GM21381 (cell line): Measurements from ENCODE around the gene ZNF738.
A peak's percentile ranks its signal among the peaks of the same experiment; 100 is the strongest.
"Not testable (repeated sequence)": the region's sequence is repeated elsewhere in the genome, so short reads cannot be mapped to it uniquely, and the experiment has no call there.

Experiments
- ATAC-seq: cut with Tn5 transposase; IDR thresholded peaks from one replicate; pipeline ENCODE4 v1.9.1; 2021; ENCODE audit warnings: mild to moderate bottlenecking, moderate library complexity; ENCODE audit not compliant: unreplicated experiment

ZNF738 gene

DNA sequence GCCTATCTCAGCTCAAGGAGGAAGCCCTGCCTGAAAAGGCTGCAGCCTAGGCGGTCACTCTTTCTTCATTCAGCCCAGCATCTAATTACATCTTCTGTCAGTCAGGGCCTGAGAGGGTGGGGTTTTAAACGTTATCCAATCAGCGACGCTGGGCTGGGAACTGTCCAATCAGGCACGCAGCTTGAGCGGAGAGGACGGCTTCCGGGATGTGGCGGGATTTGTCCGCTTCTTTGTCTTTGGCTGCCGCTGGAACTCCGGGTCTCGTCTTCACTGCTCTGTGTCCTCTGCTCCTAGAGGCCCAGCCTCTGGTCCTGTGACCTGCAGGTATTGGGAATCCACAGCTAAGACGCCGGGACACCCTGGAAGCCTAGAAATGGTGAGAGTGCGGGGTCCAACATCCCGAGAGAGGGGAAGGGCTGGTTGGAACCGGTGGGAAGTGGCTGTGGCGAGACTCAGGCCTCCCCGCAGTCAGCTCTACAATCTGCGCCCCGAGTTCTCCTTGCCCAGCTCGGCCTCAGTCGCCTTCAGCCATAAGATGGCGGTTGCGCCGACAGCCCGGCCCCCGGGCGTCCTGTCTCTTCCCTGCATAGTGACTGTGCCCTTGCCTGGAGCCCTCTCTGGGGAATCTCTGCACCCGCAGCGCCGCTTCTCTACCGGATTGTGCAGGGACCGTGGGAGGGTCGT, at the start of gene ZNF738:
Gene ZNF738 (plus strand): TSS at position 233 of the 684 bp plus-strand sequence. CDS start 141 bp downstream, at position 374.
- peak; percentile 94 for ATAC-seq

DNA sequence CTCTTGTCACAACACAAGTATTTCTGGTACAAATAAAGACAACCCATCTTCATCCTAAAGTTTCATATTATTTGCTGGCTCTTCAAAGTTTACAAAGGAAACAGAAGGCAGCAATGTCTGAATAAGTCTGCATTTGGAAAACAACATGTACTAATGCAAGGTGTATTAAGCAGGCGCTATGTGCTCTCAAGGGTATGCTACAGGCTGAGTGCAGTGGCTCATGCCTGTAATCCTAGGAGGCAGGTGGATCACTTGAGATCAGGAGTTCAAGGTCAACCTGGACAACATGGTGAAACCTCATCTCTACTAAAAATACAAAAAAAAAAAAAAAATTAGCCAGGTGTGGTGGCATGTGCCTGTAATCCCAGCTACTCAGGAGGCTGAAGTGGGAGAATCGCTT, 46.0 kb upstream of the ZNF738 start:
- ATAC-seq = not testable (repeated sequence)

DNA sequence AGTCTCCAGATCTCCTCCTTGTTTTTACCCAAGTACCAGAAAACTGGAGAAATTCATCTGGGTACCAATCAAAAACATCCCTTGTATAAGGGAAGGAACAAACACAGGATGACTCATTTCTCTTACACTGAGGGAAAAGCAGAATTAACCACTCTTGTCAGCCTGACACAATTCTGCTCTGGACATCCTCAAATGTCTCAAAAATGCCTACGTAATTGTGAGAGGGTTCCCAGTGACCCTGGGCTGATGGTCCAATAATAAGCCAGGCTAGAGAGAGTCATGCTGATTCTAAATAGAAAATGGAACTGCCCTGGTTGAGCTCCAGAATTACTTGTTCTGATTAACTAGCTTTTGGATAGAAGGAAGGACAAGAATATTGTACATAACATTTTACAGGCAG, 44.1 kb upstream of the ZNF738 start:
- no peak for ATAC-seq

DNA sequence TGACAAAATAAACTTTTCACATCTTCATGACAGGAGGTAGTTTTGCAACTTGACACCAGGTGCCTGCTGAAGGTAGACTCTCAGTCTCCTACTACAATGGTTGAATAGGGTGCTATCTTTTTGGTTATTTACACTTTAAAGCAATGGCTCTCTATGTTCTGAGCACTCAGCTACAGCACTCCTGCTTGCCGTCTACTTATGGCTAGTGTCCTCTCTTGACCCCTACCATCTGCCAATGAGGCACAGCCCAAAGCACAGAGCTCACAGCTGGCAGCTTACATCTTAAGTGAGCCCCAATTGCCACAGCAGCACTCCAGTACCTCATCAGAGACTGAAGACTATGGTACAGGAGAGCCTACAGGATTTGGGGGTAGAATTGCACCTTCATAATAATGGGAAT, 41.0 kb upstream of the ZNF738 start:
- ATAC-seq = no peak

DNA sequence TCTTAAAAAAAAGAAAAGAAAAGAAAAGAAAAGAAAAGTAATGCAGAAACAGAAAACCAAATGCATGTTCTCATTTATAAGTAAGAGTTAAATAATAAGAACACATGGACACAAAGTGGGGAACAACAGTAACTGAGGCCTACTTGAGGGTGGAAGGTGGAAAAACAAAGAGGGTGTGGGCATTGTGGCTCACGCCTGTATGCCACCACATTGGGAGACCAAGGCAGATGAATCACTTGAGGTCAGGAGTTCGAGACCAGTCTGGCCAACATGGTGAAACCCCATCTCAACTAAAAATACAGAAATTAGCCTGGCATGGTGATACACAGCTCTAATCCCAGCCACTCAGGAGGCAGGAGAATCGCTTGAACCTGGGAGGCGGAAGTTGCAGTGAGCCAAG, 37.7 kb upstream of the ZNF738 start:
- ATAC-seq = no peak

DNA sequence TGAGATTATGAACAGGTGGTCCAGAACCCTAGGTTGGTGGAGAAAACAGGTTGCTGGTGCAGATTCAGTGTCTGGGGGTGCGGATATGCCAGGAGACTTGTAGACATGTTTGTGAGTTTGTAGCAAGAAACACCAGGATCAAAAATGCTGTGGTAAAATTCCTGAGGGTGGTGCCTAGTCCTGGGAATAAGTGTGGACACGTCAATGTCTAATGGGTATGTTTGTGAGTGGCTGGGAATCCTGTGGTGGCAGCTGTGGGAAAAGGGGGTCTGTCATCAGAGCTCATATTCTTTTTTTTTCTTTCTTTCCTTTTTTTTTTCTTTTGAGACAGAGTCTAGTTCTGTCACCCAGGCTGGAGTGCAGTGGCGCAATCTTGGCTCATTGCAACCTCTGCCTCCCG, 36.8 kb upstream of the ZNF738 start:
- no peak for ATAC-seq

DNA sequence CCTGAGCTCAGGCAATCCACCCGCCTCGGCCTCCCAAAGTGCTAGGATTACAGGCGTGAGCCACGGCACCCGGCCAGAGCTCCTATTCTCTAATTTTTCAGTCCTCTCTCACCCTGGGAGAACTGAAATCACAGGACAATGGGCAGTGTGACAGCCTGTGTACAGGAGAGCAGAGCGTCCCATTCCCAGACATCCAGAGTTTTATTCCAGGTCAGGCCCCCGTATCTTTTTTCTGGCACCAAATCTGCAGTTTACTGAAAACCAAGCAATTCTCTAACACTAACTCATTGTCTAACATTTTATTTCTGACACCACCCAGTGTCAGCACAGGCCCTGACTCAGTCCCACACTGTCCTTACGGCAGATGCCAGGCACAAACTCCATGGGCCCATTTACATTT, 36.3 kb upstream of the ZNF738 start:
- ATAC-seq = no peak

DNA sequence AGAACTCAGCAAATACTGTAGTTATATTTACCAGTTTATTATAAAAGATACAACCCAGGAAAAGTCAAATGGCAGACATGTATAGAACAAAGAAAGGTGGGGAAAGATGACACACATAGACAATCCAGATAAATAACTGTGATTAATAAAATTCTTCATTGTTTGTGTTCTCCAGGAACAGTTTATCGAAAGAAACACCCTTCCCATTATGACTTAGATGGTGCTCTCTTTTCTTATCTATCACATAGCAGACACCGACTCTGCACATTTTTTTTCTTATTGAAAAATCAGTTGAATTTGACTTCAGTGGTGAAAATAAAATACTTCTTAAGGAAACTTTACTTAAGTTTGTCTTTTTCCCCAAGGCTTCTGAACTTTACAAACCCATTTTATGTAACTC, 35.8 kb upstream of the ZNF738 start:
- no peak for ATAC-seq

DNA sequence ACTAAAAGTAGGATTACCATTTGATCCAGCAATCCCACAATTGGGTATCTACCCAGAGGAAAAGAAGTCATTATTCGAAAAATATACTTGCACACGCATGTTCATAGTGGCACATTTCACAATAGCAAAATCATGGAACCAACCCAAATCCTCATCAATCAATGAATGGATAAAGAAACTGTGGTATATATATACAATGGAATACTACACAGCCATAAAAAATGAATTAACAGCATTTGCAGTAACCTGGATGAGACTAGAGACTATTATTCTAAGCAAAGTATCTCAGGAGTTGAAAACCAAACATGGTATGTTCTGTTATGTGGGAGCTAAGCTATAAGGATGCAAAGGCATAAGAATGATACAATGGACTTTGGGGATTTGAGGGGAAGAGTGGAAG, 32.6 kb upstream of the ZNF738 start:
- no peak for ATAC-seq

DNA sequence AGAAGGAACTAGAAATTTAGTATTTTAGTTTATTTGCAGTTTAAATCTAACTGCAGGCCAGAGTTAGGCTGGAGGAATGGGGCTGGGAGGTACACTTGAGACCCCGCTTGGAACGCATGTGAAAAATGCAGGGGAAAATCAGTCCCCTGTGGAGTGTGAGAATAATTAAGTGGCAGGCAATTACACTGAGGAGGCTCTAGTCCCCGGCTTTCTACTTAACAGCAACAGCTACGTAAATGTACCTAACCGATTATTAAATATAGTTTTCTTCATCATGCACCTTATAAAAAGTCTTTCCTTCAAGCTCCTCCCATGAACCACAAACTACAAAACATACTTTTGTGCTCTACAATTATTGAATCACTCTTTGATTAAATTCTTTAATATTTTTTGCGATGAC, 30.4 kb upstream of the ZNF738 start:
- ATAC-seq = no peak

DNA sequence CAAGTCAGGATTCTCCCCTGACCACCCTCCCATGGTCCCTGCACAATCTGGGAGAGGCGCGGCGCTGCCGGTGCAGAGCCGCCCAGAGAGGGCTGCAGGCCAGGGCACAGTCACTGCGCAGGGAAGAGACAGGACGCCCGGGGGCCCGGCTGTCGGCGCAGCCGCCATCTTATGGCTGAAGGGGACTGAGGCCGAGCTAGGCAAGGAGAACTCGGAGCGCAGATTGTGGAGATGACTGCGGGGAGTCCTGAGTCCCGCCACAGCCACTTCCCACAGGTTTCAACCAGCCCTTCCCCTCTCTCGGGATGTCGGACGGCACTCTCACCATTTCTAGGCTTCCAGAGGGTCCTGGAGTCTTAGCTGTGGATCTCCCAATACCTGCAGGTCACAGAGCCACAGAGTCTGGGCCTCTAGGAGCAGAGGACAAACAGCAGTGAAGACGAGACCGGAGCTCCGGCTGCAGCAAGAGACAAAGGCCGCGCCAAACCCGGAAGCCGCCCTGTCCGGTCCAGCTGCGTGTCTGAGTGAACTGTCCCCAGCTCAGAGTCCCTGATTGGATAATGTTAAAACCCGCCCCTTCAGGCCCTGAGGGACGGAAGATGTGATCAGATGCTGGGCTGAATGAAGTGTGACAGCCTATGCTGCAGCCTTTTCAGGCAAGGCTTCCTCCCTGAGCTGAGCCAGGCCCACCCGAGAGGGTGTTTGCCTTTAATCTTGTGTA, 29.8 kb upstream of the ZNF738 start, which contains the start of gene ZNF708:
Gene ZNF708 (minus strand): TSS at position 526 of the 721 bp plus-strand sequence. CDS start 198 bp downstream, at position 328.
- peak; percentile 99 for ATAC-seq

DNA sequence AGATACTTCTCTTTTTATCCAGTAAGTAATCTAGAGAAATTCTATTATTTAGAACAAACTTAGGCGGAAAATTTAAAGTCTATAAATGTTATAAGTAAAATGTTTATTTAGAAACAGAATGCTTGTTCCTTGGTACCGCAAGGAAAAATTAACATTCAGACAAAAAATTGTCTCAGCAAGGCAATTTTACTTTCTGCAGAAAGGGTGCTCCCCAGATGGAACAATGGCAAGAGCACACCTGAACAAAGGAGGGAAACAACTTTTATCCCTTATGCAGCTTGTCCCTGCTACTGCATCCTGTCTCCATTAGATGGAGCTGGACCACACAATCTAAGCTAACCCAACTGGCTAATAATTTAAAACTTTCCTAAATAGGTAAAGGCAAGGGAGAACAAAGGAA, 23.1 kb upstream of the ZNF738 start:
- ATAC-seq = no peak

DNA sequence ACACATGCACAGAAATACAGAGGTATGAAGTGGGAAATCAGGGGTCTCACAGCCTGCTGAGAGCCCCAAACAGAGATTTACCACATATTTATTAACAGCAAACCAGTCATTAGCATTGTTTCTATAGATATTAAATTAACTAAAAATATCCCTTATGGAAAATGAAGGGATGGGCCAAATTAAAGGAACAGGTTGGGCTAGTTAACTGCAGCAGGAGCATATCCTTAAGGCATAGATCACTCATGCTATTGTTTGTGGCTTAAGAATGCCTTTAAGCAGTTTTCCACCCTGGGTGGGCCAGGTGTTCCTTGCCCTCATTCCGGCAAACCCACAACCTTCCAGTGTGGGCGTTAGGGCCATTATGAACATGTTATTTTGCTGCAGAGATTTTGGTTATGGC, 14.0 kb upstream of the ZNF738 start:
- ATAC-seq = not testable (repeated sequence)

DNA sequence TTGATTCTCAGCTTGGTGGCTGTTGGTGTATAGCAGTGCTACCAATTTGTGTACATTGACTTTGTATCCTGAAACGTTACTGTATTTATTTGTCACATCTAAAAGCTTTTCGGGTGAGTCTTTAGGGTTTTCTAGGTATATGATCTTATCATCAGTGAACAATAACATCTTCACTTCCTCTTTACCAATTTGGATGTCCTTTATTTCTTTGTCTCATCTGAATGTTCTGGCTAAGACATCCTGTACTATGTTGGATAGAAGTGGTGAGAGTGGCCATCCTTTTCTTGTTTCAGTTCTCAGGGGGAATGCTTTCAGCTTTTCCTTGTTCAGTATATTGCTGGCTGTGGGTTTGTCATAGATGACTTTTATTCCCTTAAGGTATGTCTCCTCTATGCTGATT, 6.0 kb upstream of the ZNF738 start:
- ATAC-seq = no peak

DNA sequence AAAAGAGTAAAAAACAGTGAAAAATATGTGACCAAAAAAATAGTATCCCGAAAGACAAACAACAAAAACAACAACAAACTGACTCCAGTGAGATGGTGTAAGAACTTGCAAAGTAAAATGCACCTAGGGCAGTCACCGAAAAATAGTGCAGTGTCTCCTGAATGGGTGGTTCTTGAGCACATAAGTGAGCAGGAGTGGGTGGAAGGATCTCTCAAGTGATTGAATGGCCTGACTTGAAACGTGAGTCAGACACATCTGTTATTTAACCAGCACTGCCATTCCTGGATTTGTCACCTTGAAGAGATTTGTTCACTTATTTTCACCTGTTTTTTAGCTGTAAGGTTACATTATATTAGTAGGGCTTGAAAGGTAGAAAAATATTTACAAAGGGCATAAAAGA, 3.5 kb downstream of the ZNF738 start:
- ATAC-seq = no peak

DNA sequence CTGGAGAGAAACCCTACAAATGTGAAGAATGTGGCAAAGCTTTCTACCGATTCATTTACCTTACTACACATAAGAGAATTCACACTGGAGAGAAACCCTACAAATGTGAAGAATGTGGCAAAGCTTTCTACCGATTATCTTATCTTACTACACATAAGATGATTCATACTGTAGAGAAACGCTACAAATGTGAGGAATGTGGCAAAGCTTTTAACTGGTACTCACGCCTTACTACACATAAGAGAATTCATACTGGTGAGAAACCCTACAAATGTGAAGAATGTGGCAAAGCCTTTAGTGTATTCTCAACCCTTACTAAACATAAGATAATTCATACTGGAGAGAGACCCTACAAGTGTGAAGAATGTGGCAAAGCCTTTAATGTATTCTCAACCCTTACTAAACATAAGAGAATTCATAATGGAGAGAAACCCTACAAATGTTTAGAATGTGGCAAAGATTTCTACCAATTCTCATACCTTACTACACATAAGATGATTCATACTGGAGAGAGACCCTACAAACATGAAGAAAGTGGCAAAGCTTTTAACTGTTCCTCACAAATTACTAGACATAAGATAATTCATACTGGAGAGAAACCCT, 25.3 kb downstream of the ZNF738 start:
- no peak for ATAC-seq

DNA sequence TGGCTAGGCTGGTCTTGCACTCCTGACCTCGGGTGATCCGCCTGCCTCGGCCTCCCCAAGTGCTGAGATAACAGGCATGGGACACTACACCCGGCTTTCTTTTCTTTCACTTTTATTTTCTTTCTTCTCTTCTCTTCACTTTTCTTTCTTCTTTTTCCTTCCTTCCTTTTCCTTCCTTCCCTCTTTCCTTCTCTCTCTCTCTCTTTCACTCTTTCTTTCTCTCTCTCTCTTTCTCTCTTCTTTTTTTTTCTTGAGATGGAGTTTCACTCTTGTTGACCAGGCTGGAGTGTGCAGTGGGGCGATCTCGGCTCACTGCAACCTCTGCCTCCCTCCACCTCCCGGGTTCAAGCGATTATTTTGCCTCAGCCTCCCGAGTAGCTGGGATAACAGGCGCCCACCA, 37.3 kb downstream of the ZNF738 start:
- ATAC-seq = no peak

DNA sequence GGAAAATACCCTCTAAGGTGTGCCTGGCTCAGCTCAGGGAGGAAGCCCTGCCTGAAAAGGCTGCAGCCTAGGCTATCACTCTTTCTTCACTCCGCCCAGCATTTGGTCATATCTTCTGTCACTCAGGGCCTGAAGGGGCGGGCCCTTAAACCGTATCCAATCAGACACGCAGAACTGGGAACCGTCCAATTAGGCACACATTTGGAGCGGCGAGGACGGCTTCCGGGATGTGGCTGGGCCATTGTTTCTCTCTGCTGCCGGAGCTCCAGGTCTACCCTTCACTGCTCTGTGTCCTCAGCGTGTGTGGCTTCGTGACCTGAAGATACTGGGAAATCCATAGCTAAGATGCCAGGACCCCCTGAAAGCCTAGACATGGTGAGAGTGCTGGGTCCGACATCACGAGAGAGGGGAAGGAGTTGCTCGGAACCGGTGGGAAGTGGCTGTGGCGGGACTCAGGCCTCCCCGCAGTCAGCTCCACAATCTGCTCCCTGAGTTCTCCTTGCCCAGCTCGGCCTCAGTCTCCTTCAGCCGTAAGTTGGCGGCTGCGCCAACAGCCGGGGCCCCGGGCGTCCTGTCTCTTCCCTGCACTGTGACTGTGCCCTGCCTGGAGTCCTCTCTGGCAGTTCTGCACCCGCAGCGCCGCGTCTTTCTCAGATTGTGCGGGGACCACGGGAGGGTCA, 38.2 kb downstream of the ZNF738 start, which contains the start of gene ZNF493:
Gene ZNF493 (plus strand): TSS at position 241 of the 680 bp plus-strand sequence. CDS start 105 bp downstream, at position 346.
- peak; percentile 99 for ATAC-seq

DNA sequence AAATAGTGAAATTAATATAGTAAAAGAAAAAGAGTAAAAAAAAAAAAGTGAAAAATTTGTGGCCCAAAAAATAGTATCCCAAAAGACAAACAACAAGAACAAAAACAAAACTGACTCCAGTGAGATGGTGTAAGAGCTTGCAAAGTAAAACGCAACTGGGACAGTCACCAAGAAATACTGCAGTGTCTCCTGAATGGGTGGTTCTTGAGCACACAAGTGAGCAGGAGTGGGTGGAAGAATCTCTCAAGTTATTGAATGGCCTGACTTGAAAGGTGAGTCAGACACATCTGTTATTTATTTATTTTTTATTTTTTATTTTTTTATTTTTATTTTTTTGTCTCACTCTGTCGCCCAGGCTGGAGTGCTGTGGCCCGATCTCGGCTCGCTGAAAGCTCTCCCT, 40.1 kb downstream of the ZNF738 start:
- ATAC-seq = no peak

DNA sequence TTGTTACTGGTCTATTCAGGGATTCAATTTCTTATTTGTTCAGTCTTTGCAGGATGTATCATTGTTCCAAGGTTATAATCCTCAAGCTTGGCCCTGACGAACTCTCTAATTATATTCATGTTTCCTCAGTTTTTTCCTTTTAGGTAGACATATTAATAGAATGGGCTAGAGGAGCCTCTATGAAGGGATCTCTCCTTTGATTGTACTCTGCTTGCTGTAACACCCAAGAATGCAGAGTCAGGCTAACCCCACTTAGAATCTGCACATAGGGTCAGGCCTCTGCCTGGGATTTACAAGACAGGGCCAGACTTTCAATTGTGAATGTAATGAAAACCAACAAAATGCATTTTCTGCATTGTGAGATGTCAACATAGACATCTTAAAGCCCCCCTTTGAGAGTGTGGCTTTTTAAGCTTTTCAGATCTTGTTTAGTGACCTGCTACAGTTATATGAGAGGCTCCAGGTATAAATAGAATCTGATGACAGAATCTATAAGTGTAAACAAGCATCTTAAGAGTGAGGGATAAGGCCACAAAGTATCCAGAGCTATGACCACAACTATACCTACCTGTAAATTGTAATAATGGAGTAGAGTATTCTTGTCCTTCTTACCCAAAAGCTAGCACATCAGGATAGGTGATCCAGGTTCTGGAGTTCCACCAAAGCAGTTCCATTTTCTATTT, 43.6 kb downstream of the ZNF738 start:
- ATAC-seq = no peak

DNA sequence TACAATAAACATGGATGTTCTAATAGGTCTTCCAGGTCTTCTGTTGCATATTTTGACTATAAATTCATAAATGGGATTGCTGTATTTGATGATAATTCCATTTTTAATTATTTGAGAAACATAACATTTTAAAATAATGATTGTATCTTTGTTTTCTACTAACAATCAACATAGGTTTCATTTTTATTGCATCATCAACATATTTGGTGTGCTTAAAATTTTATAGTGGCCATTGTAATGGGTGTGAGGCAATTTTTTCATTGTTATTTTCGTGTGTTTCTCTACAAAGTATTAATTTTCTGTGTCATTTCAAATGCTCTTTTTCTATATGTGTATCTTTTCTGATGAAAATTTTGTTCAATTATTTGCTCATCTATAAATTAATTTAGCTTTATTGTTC, 51.4 kb downstream of the ZNF738 start:
- ATAC-seq = no peak
